ENCODE data around the gene CDX1.

The CDX1 gene

DNA sequence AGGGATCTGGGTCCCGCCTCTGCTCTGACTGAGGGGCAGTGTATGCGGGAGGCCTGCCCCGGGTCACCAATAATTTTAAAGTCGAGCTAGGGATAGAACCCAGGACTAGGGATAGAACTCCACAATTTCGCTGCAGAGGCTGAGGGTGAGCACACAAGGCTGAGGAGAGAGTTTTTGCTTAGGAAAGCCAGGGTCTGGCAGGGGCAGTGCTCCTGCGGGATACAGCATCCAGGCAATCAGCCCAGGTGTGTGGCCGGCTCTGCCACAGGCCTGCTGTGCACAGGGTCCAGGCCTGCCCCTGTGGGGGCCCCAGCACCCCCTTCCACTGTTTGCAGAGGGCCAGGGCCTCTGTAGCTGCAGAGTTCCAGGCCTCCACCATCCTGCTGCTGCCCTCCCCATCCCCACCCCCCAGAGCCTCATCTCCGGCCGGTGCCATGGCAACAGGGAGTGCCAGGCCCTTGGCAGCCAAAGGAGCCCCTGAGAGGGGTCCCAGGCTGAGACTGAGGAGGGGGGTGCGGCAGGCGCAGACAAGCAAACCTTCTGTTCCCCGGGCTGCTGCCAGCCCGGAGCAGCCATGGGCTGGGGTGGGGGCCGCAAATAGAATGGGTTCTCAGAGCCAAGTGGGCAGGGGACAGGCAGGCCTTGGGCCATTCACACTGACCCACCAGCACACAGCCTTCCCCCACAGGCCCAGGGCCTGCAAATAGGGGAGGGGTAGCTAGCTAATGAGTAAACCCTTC, 19.5 kb upstream of the CDX1 start:
- DNase-seq (ENCODE audit: low spot score) = no peak

DNA sequence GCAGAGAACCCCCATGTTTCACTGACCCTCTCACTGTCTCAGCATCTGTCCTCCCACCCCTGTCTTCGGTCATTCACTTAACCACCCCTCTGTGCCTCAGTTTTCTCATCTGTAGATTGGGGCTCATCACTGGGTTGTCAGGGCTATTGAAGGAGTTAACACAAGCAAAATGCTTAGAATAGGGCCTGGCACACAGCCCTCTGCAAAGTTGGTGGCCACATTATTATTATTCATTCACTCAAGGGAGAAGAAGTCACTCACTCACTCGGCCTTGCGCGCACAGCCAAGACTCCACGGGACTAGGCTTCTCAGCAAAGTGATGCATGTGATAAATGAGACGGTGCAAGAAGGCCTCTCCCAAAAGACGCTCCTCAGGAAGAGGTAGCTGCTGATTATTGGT, 18.9 kb upstream of the CDX1 start:
- no peak for DNase-seq (ENCODE audit: low spot score)

DNA sequence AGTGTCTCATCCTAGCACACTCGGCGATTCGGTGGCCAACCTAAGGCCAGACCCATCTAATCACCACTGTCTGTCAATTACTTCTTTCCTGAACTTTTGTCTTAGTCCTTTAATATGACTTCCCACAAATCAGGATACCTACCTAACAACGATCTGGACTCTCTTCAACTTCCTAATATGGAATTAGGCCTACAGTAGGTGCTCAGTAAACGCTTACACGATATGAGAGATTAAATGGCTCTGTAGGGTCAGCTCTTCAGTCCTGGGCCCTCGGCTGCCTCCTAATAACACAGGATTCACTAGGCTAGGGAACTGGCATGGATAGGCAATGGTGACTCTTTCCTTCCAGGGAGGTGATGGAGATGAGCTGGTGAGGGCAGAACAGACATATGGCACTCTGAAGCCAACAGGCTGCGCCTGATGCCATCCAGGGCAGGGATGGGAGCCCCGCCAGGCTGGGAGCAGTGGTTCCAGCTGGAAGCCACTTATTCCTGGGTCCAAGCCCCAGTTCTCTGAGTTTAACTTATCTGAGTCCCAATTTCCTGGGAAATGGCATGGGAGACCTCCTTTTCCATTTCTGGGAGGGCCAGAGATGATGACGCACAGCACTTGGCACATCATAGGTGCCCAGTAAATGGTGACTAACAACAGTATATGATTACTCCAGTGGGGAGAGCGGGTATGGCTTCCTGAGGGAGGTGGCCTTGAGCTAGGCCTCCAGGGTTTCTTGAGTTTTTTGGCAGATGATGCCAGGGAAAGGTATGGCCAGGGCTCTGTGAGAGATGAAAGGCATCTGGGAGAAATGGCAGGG, 18.3 kb upstream of the CDX1 start:
- DNase-seq (ENCODE audit: low spot score) = no peak

DNA sequence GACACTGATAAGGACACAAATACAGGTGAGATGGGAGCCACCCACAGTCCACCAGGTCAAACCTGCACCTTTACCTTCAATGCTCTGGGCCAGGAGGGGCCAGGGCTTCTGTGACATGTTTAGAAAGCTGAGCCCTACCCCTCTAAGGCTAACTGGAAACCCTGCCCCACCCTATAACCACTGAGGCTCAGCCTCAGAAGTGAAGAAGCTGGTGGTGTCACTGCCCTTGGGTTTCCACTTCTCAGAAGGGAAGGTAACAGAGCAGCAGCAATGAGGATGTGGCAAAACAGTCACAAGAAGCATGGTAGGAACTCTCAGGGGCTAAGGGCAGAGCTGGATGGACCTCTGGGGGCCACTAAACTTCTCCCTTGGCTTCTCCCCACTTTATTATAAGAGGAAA, 17.0 kb upstream of the CDX1 start:
- no peak for DNase-seq (ENCODE audit: low spot score)

- DNase-seq (ENCODE audit: low spot score) = no peak
These were observed 13.7 kb upstream of the CDX1 start for GRCh38 chr5:150152636-150153462.

DNA sequence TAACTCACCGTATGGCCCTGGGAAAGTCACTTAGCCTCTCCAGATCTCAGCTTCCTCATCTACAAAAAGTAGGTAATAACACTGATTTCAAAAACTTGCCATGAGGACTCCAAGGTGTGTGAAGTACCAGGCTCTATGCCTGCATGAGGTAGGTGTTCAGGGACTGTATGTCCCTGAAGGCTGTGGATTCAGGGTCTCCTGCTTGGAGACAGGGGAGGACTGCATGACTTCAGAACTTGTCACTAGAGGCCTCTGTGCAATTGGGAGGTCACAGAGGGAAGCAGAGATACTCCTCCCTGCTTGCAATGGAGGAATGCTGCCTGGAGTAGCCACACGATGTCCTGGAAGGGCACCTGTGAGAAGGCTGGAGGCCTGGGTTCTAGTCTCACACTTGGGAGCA, 13.1 kb upstream of the CDX1 start:
- DNase-seq (ENCODE audit: low spot score) = no peak

DNA sequence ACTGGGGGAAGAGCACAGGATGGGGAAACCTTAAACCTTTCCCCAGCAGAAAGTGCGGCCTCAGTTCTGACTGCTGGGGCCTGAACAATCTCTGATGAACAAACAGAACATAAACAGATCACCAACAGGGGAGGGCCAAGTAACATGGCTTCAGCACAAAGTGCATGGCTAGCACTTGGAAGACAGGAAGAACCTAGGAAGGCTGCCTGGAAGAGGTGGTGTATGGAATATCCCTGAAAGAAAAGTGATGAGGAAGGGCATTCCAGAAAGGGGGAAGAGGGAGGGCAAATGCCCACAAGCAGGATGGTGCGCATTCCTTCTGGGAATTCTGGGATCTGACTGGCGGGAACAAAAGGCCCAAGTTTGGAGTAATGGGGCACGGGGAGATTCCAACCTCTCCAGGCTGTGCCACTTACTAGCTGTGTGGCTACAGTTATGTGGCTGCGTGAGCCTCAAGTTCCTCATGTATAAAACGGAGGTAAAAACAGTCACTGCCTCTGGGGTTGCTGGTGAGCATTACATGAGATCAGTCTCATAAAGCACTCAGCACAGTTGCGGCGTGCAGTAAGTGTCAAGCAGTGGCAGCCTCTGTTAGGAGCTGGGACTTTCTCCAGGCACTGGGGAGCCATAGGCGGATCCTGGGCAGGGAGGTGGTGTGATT, 12.5 kb upstream of the CDX1 start:
- no peak for DNase-seq (ENCODE audit: low spot score)

DNA sequence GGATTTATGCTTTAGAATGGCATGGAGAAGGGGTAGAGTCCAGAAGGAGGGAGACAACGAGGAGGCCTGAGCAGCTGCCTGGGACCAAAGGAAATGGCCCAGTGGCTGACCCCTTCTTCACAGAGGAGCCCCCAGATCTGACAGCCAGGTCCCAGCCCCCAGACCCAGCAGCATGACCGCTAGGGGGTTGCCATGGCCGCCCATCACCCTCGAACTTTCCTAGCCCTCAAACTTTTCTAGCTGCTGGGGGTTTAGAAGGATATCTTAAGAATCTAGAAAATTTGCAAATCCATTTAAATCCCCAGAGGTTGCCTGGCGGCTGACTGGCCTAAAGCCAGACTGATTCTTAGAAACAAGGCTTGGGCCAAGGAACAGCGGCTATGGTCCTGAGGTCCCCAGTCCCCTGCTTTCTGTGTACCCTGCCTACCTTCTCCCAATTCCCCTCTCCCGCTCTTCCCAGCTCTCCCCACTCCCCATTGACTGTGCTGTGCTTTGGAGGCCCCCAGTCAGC, 11.9 kb upstream of the CDX1 start:
- DNase-seq (ENCODE audit: low spot score) = no peak

DNA sequence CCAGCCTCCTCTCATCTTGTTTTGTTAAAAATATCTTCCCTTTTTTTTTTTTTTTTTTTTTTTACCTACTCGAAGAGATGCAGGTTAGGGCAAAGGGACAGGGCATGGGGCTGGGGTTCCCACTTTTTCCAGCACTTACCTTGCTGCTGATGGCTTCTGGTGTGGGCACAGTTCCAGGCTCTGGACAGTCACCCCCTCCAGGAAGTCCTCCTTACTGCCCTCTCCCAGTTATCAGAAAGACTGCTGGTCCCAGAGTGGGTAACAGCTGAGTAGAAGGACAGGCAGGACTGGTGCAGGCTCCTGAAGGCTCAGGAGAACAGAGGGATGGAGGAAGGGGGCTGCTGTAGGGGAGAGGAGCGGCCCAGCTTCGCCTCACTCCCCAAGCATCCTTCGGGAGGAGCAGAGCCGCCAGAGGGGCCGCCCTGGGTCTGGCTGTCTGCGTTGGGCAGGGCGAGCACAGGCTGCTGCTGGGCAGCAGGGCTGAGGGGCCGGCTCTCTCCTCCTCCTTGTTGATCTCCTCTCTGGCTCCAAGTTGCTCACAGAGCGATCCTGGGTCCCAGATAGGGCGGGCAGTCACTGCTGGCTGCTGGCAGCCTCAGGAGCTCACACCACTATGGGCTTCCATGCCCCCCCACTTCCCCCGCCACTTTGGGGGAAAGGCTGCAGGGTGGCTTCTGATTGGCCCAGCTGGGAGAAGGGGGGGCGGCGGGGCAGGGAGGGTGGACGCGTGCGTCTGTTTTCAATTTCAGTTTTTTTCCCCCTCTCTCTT, 11.1 kb upstream of the CDX1 start, which contains the start of gene PDGFRB:
TSS of gene PDGFRB (minus strand) at position 588 of the 769 bp plus-strand sequence. CDS start 18,798 bp downstream, outside the sequence.
- no peak for DNase-seq (ENCODE audit: low spot score)

DNA sequence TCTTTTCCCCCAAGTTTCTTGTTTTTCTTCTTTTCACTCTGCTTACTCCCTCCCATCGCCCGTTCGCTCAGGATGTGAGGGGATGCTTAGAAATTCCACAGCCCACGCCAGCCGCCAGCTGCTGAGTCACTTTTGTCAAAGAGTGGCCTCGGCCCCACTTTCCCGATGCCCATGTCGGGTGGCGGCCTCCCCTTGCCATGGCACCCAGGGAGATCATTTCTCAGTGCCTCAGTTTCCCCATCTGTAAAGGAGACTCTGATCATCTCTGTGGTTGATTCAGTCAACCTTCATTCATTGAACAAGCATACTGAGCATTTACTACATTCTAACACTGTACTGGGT, 10.6 kb upstream of the CDX1 start:
- DNase-seq (ENCODE audit: low spot score) = no peak

- no peak for DNase-seq (ENCODE audit: low spot score)
These were observed 10.0 kb upstream of the CDX1 start for GRCh38 chr5:150156540-150156939.

- no peak for DNase-seq (ENCODE audit: low spot score)
These were observed 9.4 kb upstream of the CDX1 start for GRCh38 chr5:150157168-150157567.

- DNase-seq (ENCODE audit: low spot score) = no peak
These were observed 8.2 kb upstream of the CDX1 start for GRCh38 chr5:150158170-150158949.

GRCh38 chr5:150159031-150159430, 7.5 kb upstream of the CDX1 start:
- no peak for DNase-seq (ENCODE audit: low spot score)

- DNase-seq (ENCODE audit: low spot score) = no peak
These were observed 6.8 kb upstream of the CDX1 start for GRCh38 chr5:150159741-150160179.

- no peak for DNase-seq (ENCODE audit: low spot score)
These were observed 6.0 kb upstream of the CDX1 start for GRCh38 chr5:150160448-150161081.

DNA sequence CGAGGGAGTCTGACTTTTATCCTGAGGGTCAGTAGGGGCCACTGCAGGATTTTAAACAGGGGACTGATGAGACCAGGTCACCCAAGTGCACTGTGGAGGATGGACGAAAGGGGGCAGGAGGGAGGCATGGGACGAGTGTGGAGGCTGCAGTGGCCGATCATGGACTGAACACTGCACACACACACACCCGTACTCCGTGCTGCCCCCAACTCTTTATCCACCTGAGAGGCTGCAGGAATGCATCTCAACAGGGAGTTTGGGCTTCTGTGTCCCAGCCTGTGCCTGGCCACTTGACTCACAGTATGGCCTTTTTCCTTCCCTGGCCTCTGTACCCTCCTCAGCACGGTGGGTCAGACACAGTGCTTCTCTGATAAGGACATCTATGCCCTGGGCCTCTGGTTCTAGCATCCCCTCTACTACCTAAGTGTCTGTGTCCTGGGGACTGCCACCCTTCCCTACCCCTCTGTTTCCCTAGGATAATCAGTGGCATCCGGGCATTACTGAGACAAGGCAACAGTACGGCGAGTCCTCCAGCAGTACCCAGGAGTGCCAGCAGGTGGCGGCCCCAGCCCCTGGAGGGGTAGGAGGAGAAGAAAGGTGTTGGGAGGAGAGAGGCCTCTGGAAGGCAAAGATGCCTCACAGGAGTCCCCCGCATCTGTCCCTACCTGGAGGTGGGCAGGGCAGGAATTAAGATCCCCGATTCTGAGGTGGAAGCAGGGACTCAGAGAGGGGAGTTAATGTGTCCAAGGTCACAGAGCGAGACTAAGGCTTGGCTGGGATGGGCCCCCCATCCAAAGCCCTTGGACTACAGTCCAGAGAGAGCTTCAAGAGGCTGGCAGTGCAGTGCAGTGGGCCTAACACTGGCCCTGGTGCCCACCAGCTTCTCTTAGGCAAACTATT, 5.1 kb upstream of the CDX1 start:
- DNase-seq (ENCODE audit: low spot score) = peak; percentile 91

DNA sequence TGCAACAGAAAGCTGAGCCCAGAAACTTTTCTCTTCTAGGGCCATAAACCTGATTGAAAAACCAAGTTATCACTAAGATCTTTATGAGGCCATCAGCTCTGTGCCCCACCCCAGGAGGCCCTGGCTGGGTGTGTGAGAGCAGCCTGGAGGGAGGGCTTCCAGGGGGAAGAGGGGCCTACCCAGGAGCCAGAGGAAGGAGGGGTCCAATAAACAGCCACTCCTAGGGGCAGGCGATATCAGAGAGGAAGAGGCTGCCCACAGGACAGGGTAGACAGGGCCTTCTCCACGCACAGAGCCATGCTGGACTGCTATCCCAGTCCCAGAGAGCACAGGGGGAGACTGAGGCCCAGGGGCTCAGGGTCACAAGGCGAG, 4.5 kb upstream of the CDX1 start:
- DNase-seq (ENCODE audit: low spot score) = peak; percentile 84

- no peak for DNase-seq (ENCODE audit: low spot score)
These were observed 3.5 kb upstream of the CDX1 start for GRCh38 chr5:150163035-150163434.

All from HuH-7 (cell line).